ENCODE measurements around the gene SMTNL1. TPM values are rescaled to one million over a fixed set of nuclear protein-coding genes. Genes with fewer than 3 reads are reported as not detected.
A peak's percentile ranks its signal among the peaks of the same experiment; 100 is the strongest.

The SMTNL1 gene
- polyA plus RNA-seq, 2 donors, result not detected

- no peaks in the 10 kb centered on the region for H3K36me3 ChIP-seq (ENCODE audit: control insufficient read depth in 2 of 2, insufficient read depth in 2 of 2, low read length in 1 of 2)
- 64 to 85% methylated on average over 6 of the region's 6 CpGs for WGBS, 2 donors
- H3K9me3 ChIP-seq (ENCODE audit: control insufficient read depth in 2 of 2, insufficient read depth in 1 of 2, low read depth in 1 of 2, low read length in 1 of 2), result no peaks in the 10 kb centered on the region
- no peak overlapping the region for H3K4me3 ChIP-seq (ENCODE audit: low read depth in 1 of 2, low read length in 2 of 2)
- no peak overlapping the region for H3K27ac ChIP-seq (ENCODE audit: low read depth in 2 of 2, low read length in 1 of 2)
- H3K27me3 ChIP-seq (ENCODE audit: control insufficient read depth in 1 of 2, insufficient read depth in 2 of 2, low read length in 2 of 2), result no peaks in the 10 kb centered on the region
- H3K4me1 ChIP-seq (ENCODE audit: control insufficient read depth in 2 of 2, insufficient read depth in 2 of 2, low read length in 1 of 2), result peaks cover 0 to 4% of the 10 kb centered on the region in 2 donors
These were observed 38.9 kb upstream of the SMTNL1 start for GRCh38 chr11:57498540-57498939.

- peaks cover 0 to 4% of the 10 kb centered on the region in 2 donors for H3K4me1 ChIP-seq (ENCODE audit: control insufficient read depth in 2 of 2, insufficient read depth in 2 of 2, low read length in 1 of 2)
- WGBS, 2 donors, result 8 to 11% methylated on average over 34 to 35 of the region's 35 CpGs
- no peaks in the 10 kb centered on the region for H3K9me3 ChIP-seq (ENCODE audit: control insufficient read depth in 2 of 2, insufficient read depth in 1 of 2, low read depth in 1 of 2, low read length in 1 of 2)
- H3K4me3 ChIP-seq (ENCODE audit: low read depth in 1 of 2, low read length in 2 of 2), result no peak overlapping the region
- H3K27ac ChIP-seq (ENCODE audit: low read depth in 2 of 2, low read length in 1 of 2), result peak overlapping the region; percentile 26 to 82
- no peaks in the 10 kb centered on the region for H3K36me3 ChIP-seq (ENCODE audit: control insufficient read depth in 2 of 2, insufficient read depth in 2 of 2, low read length in 1 of 2)
- H3K27me3 ChIP-seq (ENCODE audit: control insufficient read depth in 1 of 2, insufficient read depth in 2 of 2, low read length in 2 of 2), result no peaks in the 10 kb centered on the region
These were observed 37.9 kb upstream of the SMTNL1 start for GRCh38 chr11:57499413-57499982.

GRCh38 chr11:57499983-57500461 is 37.4 kb upstream of the SMTNL1 start:
- H3K27me3 ChIP-seq (ENCODE audit: control insufficient read depth in 1 of 2, insufficient read depth in 2 of 2, low read length in 2 of 2), result no peaks in the 10 kb centered on the region
- peak overlapping the region; percentile 26 to 77 for H3K27ac ChIP-seq (ENCODE audit: low read depth in 2 of 2, low read length in 1 of 2)
- H3K4me3 ChIP-seq (ENCODE audit: low read depth in 1 of 2, low read length in 2 of 2), result no peak overlapping the region
- WGBS, 2 donors, result 36 to 41% methylated on average over 12 of the region's 12 CpGs
- H3K4me1 ChIP-seq (ENCODE audit: control insufficient read depth in 2 of 2, insufficient read depth in 2 of 2, low read length in 1 of 2), result peaks cover 0 to 4% of the 10 kb centered on the region in 2 donors
- no peaks in the 10 kb centered on the region for H3K9me3 ChIP-seq (ENCODE audit: control insufficient read depth in 2 of 2, insufficient read depth in 1 of 2, low read depth in 1 of 2, low read length in 1 of 2)
- H3K36me3 ChIP-seq (ENCODE audit: control insufficient read depth in 2 of 2, insufficient read depth in 2 of 2, low read length in 1 of 2), result no peaks in the 10 kb centered on the region

- WGBS, 2 donors, result 73 to 86% methylated on average over 8 of the region's 8 CpGs
- no peaks in the 10 kb centered on the region for H3K9me3 ChIP-seq (ENCODE audit: control insufficient read depth in 2 of 2, insufficient read depth in 1 of 2, low read depth in 1 of 2, low read length in 1 of 2)
- H3K36me3 ChIP-seq (ENCODE audit: control insufficient read depth in 2 of 2, insufficient read depth in 2 of 2, low read length in 1 of 2), result no peaks in the 10 kb centered on the region
- H3K27ac ChIP-seq (ENCODE audit: low read depth in 2 of 2, low read length in 1 of 2), result peak overlapping the region; percentile 26 to 77
- no peaks in the 10 kb centered on the region for H3K27me3 ChIP-seq (ENCODE audit: control insufficient read depth in 1 of 2, insufficient read depth in 2 of 2, low read length in 2 of 2)
- no peak overlapping the region for H3K4me3 ChIP-seq (ENCODE audit: low read depth in 1 of 2, low read length in 2 of 2)
- peaks cover 0 to 4% of the 10 kb centered on the region in 2 donors for H3K4me1 ChIP-seq (ENCODE audit: control insufficient read depth in 2 of 2, insufficient read depth in 2 of 2, low read length in 1 of 2)
These were observed 36.9 kb upstream of the SMTNL1 start for GRCh38 chr11:57500515-57500914.

- no peak overlapping the region for H3K4me3 ChIP-seq (ENCODE audit: low read depth in 1 of 2, low read length in 2 of 2)
- 86 to 95% methylated on average over 13 to 15 of the region's 15 CpGs for WGBS, 2 donors
- H3K27me3 ChIP-seq (ENCODE audit: control insufficient read depth in 1 of 2, insufficient read depth in 2 of 2, low read length in 2 of 2), result no peaks in the 10 kb centered on the region
- H3K4me1 ChIP-seq (ENCODE audit: control insufficient read depth in 2 of 2, insufficient read depth in 2 of 2, low read length in 1 of 2), result peaks cover 0 to 4% of the 10 kb centered on the region in 2 donors
- H3K9me3 ChIP-seq (ENCODE audit: control insufficient read depth in 2 of 2, insufficient read depth in 1 of 2, low read depth in 1 of 2, low read length in 1 of 2), result no peaks in the 10 kb centered on the region
- H3K36me3 ChIP-seq (ENCODE audit: control insufficient read depth in 2 of 2, insufficient read depth in 2 of 2, low read length in 1 of 2), result no peaks in the 10 kb centered on the region
- H3K27ac ChIP-seq (ENCODE audit: low read depth in 2 of 2, low read length in 1 of 2), result no peak overlapping the region
These were observed 36.5 kb upstream of the SMTNL1 start for GRCh38 chr11:57500926-57501325.

- Histone ChIP-seq H3K4me1 (ENCODE audit: control insufficient read depth in 2 of 2, insufficient read depth in 2 of 2, low read length in 1 of 2) (peaks cover 0 to 4% of the 10 kb centered on the region in 2 donors), H3K4me3 (ENCODE audit: low read depth in 1 of 2, low read length in 2 of 2) (no peak overlapping the region), H3K27ac (ENCODE audit: low read depth in 2 of 2, low read length in 1 of 2) (no peak overlapping the region), H3K9me3 (ENCODE audit: control insufficient read depth in 2 of 2, insufficient read depth in 1 of 2, low read depth in 1 of 2, low read length in 1 of 2) (no peaks in the 10 kb centered on the region), H3K27me3 (ENCODE audit: control insufficient read depth in 1 of 2, insufficient read depth in 2 of 2, low read length in 2 of 2) (no peaks in the 10 kb centered on the region), H3K36me3 (ENCODE audit: control insufficient read depth in 2 of 2, insufficient read depth in 2 of 2, low read length in 1 of 2) (no peaks in the 10 kb centered on the region)
- 46 to 56% methylated on average over 4 of the region's 4 CpGs for WGBS, 2 donors
These were observed 35.4 kb upstream of the SMTNL1 start for GRCh38 chr11:57501953-57502352.

GRCh38 chr11:57502376-57502775 is 35.0 kb upstream of the SMTNL1 start:
- no peak overlapping the region for H3K27ac ChIP-seq (ENCODE audit: low read depth in 2 of 2, low read length in 1 of 2)
- 90 to 95% methylated on average over 3 of the region's 3 CpGs for WGBS, 2 donors
- no peaks in the 10 kb centered on the region for H3K27me3 ChIP-seq (ENCODE audit: control insufficient read depth in 1 of 2, insufficient read depth in 2 of 2, low read length in 2 of 2)
- H3K36me3 ChIP-seq (ENCODE audit: control insufficient read depth in 2 of 2, insufficient read depth in 2 of 2, low read length in 1 of 2), result no peaks in the 10 kb centered on the region
- H3K9me3 ChIP-seq (ENCODE audit: control insufficient read depth in 2 of 2, insufficient read depth in 1 of 2, low read depth in 1 of 2, low read length in 1 of 2), result no peaks in the 10 kb centered on the region
- no peak overlapping the region for H3K4me3 ChIP-seq (ENCODE audit: low read depth in 1 of 2, low read length in 2 of 2)
- H3K4me1 ChIP-seq (ENCODE audit: control insufficient read depth in 2 of 2, insufficient read depth in 2 of 2, low read length in 1 of 2), result peaks cover 0 to 4% of the 10 kb centered on the region in 2 donors

GRCh38 chr11:57502870-57503269 is 34.5 kb upstream of the SMTNL1 start:
- Histone ChIP-seq H3K4me3 (ENCODE audit: low read depth in 1 of 2, low read length in 2 of 2) (no peak overlapping the region), H3K36me3 (ENCODE audit: control insufficient read depth in 2 of 2, insufficient read depth in 2 of 2, low read length in 1 of 2) (no peaks in the 10 kb centered on the region), H3K4me1 (ENCODE audit: control insufficient read depth in 2 of 2, insufficient read depth in 2 of 2, low read length in 1 of 2) (peaks cover 0 to 4% of the 10 kb centered on the region in 2 donors), H3K9me3 (ENCODE audit: control insufficient read depth in 2 of 2, insufficient read depth in 1 of 2, low read depth in 1 of 2, low read length in 1 of 2) (no peaks in the 10 kb centered on the region), H3K27me3 (ENCODE audit: control insufficient read depth in 1 of 2, insufficient read depth in 2 of 2, low read length in 2 of 2) (no peaks in the 10 kb centered on the region), H3K27ac (ENCODE audit: low read depth in 2 of 2, low read length in 1 of 2) (no peak overlapping the region)

GRCh38 chr11:57504511-57504910 is 32.9 kb upstream of the SMTNL1 start:
- Histone ChIP-seq H3K27me3 (ENCODE audit: control insufficient read depth in 1 of 2, insufficient read depth in 2 of 2, low read length in 2 of 2) (no peaks in the 10 kb centered on the region), H3K9me3 (ENCODE audit: control insufficient read depth in 2 of 2, insufficient read depth in 1 of 2, low read depth in 1 of 2, low read length in 1 of 2) (no peaks in the 10 kb centered on the region), H3K27ac (ENCODE audit: low read depth in 2 of 2, low read length in 1 of 2) (no peak overlapping the region), H3K4me3 (ENCODE audit: low read depth in 1 of 2, low read length in 2 of 2) (no peak overlapping the region), H3K36me3 (ENCODE audit: control insufficient read depth in 2 of 2, insufficient read depth in 2 of 2, low read length in 1 of 2) (no peaks in the 10 kb centered on the region), H3K4me1 (ENCODE audit: control insufficient read depth in 2 of 2, insufficient read depth in 2 of 2, low read length in 1 of 2) (peaks cover 0 to 4% of the 10 kb centered on the region in 2 donors)
- 75 to 83% methylated on average over 4 of the region's 4 CpGs for WGBS, 2 donors

GRCh38 chr11:57506522-57506921 is 30.9 kb upstream of the SMTNL1 start:
- no peaks in the 10 kb centered on the region for H3K27me3 ChIP-seq (ENCODE audit: control insufficient read depth in 1 of 2, insufficient read depth in 2 of 2, low read length in 2 of 2)
- H3K9me3 ChIP-seq (ENCODE audit: control insufficient read depth in 2 of 2, insufficient read depth in 1 of 2, low read depth in 1 of 2, low read length in 1 of 2), result no peaks in the 10 kb centered on the region
- 90 to 96% methylated on average over 1 of the region's 1 CpG for WGBS, 2 donors
- no peak overlapping the region for H3K4me3 ChIP-seq (ENCODE audit: low read depth in 1 of 2, low read length in 2 of 2)
- no peaks in the 10 kb centered on the region for H3K4me1 ChIP-seq (ENCODE audit: control insufficient read depth in 2 of 2, insufficient read depth in 2 of 2, low read length in 1 of 2)
- H3K36me3 ChIP-seq (ENCODE audit: control insufficient read depth in 2 of 2, insufficient read depth in 2 of 2, low read length in 1 of 2), result no peaks in the 10 kb centered on the region
- H3K27ac ChIP-seq (ENCODE audit: low read depth in 2 of 2, low read length in 1 of 2), result no peak overlapping the region

Measured in esophagus (tissue), 2 donors.